Suprapubic skin (tissue), 3 donors: ENCODE measurements around the gene HOXB9.

Experiments used
- EP300 ChIP-seq: sonication (generic); formaldehyde crosslinking; IDR thresholded peaks from one replicate; pipeline ENCODE4 v1.6.1; 2017; ENCODE audit warnings: antibody characterized with exemption
- TF ChIP-seq, protein P1 (sequence below), 2 donors: fragments of 200-600 bp in 1 of 2; fragments of 450-650 bp in 1 of 2; sonication (generic) in 1 of 2; IDR thresholded peaks; one replicate each; pipeline ENCODE4 v1.5.1; 2016 to 2019; ENCODE audit warnings: antibody characterized with exemption in 2 of 2, mild to moderate bottlenecking in 1 of 2, moderate library complexity in 1 of 2

DNA sequence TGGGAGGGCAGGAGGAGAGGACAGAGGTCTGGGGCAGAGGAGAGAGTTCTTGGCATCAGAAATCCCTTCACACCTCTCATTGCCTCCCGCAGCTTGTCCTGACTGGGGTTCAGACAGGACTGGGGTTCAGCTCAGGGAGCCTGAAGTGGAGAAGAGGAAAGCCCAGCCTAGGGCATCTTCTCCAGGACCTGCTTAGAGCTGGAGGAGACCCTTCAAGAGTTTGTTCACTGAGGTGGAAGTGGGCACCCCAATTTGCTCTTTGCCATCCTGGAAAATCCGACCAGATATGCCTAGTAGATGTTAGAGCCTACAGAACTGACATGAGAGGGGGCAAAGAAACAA, 38.1 kb downstream of the HOXB9 start:
- no peak for TF ChIP-seq EP300
- TF ChIP-seq, protein P1, sequence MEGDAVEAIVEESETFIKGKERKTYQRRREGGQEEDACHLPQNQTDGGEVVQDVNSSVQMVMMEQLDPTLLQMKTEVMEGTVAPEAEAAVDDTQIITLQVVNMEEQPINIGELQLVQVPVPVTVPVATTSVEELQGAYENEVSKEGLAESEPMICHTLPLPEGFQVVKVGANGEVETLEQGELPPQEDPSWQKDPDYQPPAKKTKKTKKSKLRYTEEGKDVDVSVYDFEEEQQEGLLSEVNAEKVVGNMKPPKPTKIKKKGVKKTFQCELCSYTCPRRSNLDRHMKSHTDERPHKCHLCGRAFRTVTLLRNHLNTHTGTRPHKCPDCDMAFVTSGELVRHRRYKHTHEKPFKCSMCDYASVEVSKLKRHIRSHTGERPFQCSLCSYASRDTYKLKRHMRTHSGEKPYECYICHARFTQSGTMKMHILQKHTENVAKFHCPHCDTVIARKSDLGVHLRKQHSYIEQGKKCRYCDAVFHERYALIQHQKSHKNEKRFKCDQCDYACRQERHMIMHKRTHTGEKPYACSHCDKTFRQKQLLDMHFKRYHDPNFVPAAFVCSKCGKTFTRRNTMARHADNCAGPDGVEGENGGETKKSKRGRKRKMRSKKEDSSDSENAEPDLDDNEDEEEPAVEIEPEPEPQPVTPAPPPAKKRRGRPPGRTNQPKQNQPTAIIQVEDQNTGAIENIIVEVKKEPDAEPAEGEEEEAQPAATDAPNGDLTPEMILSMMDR (IDR thresholded peaks at IDR 0.05), result no peak
